SK-N-DZ (cell line): ENCODE measurements around the gene KRT32. TPM values are rescaled to one million over a fixed set of nuclear protein-coding genes. Genes with fewer than 3 reads are reported as not detected.
A peak's percentile ranks its signal among the peaks of the same experiment; 100 is the strongest.

Experiments used
- DNase-seq: peaks from one replicate; pipeline ENCODE4 v3.0.0-alpha.2; 2015; ENCODE audit warnings: low spot score
- polyA plus RNA-seq, 2 experiments: library from polyadenylated mRNA; depleted of rRNA; stranded (reverse); fragments of >200 nt; gene quantifications; 2 replicates each; pipeline ENCODE4 v1.2.3, GENCODE V29; 2014

KRT32 gene
- polyA plus RNA-seq (2014; cell fraction: cytosol; rRNA removed) = not detected in 2 replicates
- polyA plus RNA-seq (2014; cell fraction: nucleus; rRNA removed) = not detected in 2 replicates

- no peak for DNase-seq
Measured at GRCh38 chr17:41466988-41467387, at the start of gene KRT32. Gene KRT32, minus strand, starts transcription at chr17:41467386. Its CDS starts 61 bp downstream, at chr17:41467325.

DNA sequence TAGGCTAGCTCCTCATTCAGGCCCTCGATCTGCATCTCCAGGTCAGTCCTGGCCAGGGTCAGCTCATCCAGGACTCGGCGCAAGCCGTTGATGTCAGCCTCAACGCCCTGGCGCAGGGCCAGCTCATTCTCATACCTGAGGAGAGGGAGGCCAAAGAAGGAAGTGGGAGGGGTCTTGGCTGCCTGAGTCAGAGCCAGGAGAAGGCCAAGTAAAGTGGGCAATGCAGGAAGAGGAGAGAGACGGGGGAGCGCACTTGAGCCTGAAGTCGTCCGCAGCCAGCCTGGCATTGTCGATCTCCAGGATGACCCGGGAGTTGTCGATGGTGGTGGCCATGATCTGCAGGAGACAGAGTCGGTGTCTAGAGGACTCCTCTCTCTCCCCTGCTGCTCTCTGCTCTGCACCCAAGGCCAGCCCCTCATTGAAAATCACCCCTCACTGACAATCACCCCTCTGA lies 49.7 kb upstream of the KRT32 start:
- no peak for DNase-seq

- no peak for DNase-seq
Measured at GRCh38 chr17:41516147-41516829, 49.1 kb upstream of the KRT32 start.

GRCh38 chr17:41513168-41513547 lies 46.0 kb upstream of the KRT32 start:
- no peak for DNase-seq

GRCh38 chr17:41512546-41513167 lies 45.5 kb upstream of the KRT32 start:
- no peak for DNase-seq

- no peak for DNase-seq
Measured at GRCh38 chr17:41511716-41512115, 44.5 kb upstream of the KRT32 start.

DNA sequence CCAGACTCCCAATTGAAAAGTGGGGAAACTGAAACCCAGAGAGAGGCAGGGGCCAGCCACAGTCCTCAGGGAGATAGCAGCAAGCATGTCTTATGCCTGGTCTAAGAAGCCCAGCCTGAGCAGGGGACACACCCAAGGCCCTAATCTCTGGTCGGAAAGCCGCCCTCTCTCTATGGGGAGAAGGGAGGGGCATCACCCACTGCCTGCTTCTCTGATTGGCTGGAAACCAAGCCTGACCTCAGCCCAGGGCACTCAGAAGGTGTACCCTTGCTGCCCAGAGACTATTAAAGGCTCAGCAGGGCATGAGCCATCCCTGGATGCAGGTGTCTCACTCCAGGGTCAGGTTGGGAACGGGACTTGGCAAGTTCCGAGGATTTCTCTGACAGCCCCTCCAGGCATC lies 43.9 kb upstream of the KRT32 start:
- DNase-seq = no peak

- DNase-seq = no peak
Measured at GRCh38 chr17:41510251-41511065, 43.3 kb upstream of the KRT32 start.

DNA sequence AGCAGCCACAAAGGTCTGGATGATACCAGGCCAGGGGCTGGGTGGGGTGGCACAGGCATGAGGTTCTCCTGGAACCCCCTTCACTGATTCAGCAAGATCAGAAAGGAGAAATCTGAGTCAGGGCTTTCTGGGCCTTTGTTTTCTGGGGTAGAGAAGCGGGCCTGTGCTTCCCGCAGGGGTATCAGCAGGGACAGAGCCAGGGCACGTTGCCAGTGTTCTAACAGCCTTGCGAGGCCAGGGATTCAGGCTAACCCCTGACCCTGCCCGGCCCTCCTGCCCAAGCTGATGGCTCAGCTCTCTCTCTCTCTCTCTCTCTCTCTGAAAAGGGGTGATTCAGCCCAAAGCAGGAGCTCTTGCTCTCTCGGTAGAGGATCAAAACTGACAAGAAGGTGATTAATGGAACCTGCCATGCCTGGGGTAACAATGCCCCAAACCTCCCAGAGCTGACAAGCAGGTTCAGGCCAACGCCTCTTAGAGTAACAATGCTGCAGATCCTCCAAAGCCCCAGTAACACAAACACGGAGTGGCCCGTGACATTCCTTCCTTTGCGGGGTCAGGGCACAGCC lies 40.2 kb upstream of the KRT32 start:
- no peak for DNase-seq

- DNase-seq = no peak
Measured at GRCh38 chr17:41505809-41506767, 38.9 kb upstream of the KRT32 start.

DNA sequence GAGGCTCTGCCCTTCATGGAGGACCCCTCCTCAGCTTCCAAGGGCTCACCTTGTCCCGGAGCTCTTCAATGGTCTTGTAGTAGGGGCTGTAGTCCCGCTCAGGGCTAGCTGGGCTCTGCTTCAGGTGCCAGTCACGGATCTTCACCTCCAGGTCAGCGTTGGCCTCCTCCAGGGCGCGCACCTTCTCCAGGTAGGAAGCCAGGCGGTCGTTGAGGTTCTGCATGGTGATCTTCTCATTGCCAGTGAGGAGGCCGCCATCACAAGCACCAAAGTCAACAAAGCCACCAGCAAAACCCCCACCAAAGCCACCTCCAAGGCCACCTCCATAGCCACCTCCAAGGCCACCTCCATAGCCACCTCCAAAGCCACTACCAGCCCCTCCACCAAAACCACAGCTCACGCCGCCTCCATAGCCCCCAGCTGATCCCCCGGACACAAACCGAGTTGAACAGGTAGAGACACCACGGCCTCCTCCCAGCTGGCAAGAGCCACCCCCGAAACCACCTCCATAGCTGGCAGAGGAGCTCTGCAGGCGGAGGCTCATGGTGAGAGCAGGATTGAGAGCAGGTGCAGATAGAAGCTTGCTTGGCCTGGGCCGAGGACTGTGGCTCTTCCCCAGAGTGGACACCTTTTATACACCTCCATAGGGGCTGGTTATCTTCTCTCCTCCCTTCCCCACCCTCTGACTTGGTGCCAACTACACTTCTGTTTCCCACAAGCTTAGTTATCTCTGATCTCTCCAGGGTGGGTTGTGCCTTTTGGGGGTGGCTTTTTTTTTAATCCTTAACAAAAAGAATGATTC lies 38.0 kb upstream of the KRT32 start, which contains the start of gene KRT13:
Gene KRT13, minus strand, starts transcription at position 606 of the 802 bp plus-strand sequence. Its CDS starts 62 bp downstream, at position 544.
- DNase-seq = no peak

DNA sequence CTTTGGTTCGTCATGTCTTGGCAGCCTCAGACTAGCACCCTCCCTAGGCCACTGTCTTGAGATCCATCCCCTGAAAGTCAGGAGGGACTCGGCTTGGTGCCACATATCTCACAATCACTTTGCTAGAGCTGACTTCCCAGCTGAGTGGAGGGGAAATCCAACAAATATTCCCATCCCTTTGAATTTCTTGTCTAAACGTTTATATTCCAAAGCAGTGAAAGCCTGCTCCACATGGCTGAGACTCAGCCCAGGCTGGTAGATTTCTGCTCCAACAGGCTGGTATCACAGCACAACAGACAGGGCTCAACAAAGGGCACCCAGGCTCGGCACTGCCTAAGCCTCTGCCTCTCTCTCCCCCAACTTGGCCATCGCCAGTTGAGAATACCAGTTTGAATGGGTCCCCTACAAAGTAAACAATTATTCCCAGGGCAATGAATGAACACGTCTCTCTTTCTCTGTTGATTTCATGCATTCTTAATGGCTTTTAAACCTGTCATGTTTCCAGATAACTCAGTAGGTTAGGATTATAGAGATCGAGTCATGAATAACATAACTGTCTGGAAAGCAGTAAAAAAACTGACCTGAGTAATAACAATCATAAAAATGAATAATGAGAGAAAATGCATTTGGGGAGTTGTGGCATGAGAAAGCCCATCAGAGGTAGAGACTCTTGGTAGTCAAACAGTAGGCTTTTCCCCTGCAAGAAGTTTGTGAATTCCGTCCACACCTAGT lies 37.2 kb upstream of the KRT32 start:
- no peak for DNase-seq

DNA sequence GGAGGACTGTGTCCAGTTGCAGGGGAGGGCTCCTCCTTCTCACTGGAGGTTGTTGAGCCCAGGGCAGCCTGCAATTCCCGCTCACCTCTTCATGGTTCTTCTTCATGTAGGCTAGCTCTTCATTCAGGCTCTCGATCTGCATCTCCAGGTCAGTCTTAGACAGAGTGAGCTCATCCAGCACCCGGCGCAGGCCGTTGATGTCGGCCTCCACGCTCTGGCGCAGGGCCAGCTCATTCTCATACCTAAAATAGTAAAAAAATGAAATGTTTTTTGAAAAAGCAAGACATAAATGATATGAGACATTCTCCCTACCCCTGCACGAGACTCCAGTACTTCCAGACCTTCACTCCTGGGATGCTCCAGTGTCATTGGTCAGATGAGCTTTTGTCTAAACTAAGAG lies 36.0 kb upstream of the KRT32 start:
- DNase-seq = no peak

DNA sequence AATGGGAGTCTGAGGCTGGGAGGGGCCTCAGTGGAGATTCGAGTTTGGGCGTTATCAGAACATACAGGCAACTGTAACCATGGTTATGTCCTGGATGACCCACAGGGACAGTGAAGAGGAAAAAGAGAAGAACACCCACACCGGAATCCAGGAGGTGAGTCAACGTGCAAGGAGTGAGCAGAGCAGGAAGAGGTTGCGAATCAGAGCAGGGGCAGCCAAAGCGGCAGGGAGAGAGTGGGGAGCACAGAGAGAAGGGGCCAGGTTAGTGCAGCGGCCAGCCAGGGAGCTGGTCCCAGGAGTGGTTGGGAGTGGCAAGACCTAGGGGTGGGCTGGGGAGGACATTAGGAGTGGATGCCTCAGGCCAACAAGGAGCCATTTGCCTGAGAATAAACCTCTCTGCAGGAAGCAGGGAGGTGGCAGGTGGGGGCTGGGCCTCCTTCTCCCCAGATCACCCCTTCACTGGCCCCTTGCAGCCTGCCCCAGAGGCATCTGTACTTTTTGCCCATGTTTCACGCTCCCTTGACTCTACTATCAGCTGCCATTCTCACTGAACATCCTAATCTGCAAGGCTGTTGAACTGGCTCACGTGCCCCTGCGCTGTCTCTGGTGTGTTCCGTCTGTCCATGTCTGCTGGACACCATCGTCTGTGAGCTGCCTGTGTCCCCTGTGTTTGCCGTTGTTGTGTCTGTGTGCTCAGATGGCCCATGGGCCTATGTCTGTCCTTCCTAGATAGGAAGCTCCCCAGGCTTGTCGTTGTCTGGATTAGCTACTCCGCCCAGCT lies 33.1 kb upstream of the KRT32 start:
- no peak for DNase-seq

DNA sequence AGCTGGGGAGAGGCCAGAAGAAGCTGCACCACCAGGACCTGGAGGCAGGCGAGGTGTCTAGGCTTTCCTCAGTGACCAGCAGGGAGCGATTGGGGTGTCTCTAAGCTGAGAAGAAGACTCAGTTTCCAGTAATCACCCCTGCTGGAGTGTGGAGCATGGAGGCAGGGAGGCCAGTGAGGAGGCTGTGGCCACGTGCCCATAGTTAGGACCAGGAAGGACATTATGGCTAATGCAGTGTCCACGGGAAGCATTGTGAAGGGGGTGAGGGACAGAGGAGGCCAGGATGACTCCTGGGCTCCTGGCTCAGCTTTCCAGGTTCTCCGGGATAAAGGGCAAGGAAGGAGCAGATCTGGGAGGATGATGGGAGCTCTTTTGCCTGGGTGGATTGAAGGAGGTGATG lies 32.5 kb upstream of the KRT32 start:
- DNase-seq = no peak

DNA sequence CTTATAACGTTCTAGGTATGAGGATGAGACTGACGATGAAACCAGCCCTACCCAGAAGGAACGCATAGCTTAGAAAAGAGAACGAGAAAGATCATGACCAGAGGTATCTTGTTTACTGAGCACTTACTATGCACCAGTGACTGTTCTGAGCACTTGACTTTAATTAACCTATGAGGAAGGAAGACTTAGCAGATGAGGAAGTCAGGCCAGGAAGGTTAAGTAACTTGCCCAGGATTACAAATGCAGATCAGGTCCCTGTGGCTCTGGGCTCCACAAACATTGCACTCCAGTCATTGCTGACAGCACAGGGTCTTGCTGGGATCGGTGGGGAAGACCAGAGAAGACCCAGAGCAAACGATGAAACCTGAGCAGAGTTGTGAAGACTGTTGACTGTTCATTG lies 31.1 kb upstream of the KRT32 start:
- no peak for DNase-seq

- peak; percentile 33 for DNase-seq
Measured at GRCh38 chr17:41496803-41497484, 29.8 kb upstream of the KRT32 start.

DNA sequence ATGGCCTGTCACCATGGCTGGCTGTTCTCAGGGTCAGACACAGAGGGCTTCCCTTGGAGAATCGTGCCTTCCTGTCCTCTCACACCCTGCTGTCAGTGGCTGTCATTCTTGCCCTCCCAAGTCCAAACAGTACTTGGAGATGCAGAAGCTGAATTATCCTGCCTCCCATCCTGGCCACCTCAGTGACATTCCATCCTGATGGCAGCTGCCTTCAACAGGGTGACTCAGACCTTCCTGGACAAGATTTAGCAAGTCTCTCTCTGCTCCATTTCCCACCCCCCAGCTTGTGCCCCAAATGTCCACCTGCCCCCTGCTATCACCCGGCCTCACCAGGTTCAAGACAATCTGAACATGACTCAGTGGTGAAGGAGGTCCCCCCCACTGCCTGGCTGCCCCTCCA lies 27.3 kb upstream of the KRT32 start:
- no peak for DNase-seq
